ENCODE results near the gene HNMT.
"Not testable (repeated sequence)": the region's sequence is repeated elsewhere in the genome, so short reads cannot be mapped to it uniquely, and the experiment has no call there.

The HNMT gene

GRCh38 chr2:137981112-137981656 is 16.9 kb downstream of the HNMT start:
- no peak overlapping the region for H3K9ac ChIP-seq (ENCODE audit: low read length)
- no peaks in the 10 kb centered on the region for H3K9me3 ChIP-seq (ENCODE audit: control insufficient read depth, low read depth, low read length)
- H3K4me1 ChIP-seq (ENCODE audit: control insufficient read depth, low read depth, low read length), result no peaks in the 10 kb centered on the region
- H3K4me3 ChIP-seq (ENCODE audit: low read length), result no peak overlapping the region
- no peak overlapping the region for H3K27ac ChIP-seq (ENCODE audit: low read length)
- no peaks in the 10 kb centered on the region for H3K36me3 ChIP-seq (ENCODE audit: control insufficient read depth, low read depth, low read length)
- no peaks in the 10 kb centered on the region for H3K27me3 ChIP-seq (ENCODE audit: control insufficient read depth, insufficient read depth, low read length)

DNA sequence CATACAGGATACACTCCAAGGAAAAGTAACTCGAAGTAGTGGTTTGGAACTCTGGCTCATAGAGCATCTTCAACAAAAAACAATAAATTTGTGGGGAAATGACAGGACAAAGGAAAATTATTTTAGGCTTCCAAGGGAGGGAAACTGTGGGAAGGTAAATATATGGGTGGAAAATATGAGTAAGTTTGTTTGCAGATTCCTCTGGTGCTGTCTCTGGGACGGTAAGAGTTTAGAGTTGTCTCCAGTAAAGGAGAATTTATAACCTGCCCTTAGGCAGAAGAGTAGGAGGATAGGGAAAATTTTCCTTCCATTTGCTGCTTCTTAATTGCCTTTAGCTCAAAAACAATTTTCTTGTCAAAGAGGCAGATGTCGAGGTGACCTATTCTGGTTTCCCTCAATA is 19.3 kb downstream of the HNMT start:
- Histone ChIP-seq H3K9me3 (ENCODE audit: control insufficient read depth, low read depth, low read length) (no peaks in the 10 kb centered on the region), H3K36me3 (ENCODE audit: control insufficient read depth, low read depth, low read length) (no peaks in the 10 kb centered on the region), H3K9ac (ENCODE audit: low read length) (no peak overlapping the region), H3K27me3 (ENCODE audit: control insufficient read depth, insufficient read depth, low read length) (no peaks in the 10 kb centered on the region), H3K4me3 (ENCODE audit: low read length) (no peak overlapping the region), H3K27ac (ENCODE audit: low read length) (no peak overlapping the region), H3K4me1 (ENCODE audit: control insufficient read depth, low read depth, low read length) (no peaks in the 10 kb centered on the region)

GRCh38 chr2:137986268-137986667 is 22.0 kb downstream of the HNMT start:
- no peak overlapping the region for H3K9ac ChIP-seq (ENCODE audit: low read length)
- no peaks in the 10 kb centered on the region for H3K36me3 ChIP-seq (ENCODE audit: control insufficient read depth, low read depth, low read length)
- no peak overlapping the region for H3K4me3 ChIP-seq (ENCODE audit: low read length)
- no peaks in the 10 kb centered on the region for H3K27me3 ChIP-seq (ENCODE audit: control insufficient read depth, insufficient read depth, low read length)
- no peak overlapping the region for H3K27ac ChIP-seq (ENCODE audit: low read length)
- H3K9me3 ChIP-seq (ENCODE audit: control insufficient read depth, low read depth, low read length), result no peaks in the 10 kb centered on the region
- no peaks in the 10 kb centered on the region for H3K4me1 ChIP-seq (ENCODE audit: control insufficient read depth, low read depth, low read length)

- Histone ChIP-seq H3K4me3 (ENCODE audit: low read length) (no peak overlapping the region), H3K27ac (ENCODE audit: low read length) (no peak overlapping the region), H3K9me3 (ENCODE audit: control insufficient read depth, low read depth, low read length) (no peaks in the 10 kb centered on the region), H3K9ac (ENCODE audit: low read length) (no peak overlapping the region), H3K27me3 (ENCODE audit: control insufficient read depth, insufficient read depth, low read length) (no peaks in the 10 kb centered on the region), H3K36me3 (ENCODE audit: control insufficient read depth, low read depth, low read length) (no peaks in the 10 kb centered on the region), H3K4me1 (ENCODE audit: control insufficient read depth, low read depth, low read length) (no peaks in the 10 kb centered on the region)
Measured at GRCh38 chr2:137987011-137987410, 22.7 kb downstream of the HNMT start.

GRCh38 chr2:137991078-137991477 is 26.8 kb downstream of the HNMT start:
- no peaks in the 10 kb centered on the region for H3K36me3 ChIP-seq (ENCODE audit: control insufficient read depth, low read depth, low read length)
- H3K27me3 ChIP-seq (ENCODE audit: control insufficient read depth, insufficient read depth, low read length), result no peaks in the 10 kb centered on the region
- H3K9me3 ChIP-seq (ENCODE audit: control insufficient read depth, low read depth, low read length), result no peaks in the 10 kb centered on the region
- no peak overlapping the region for H3K4me3 ChIP-seq (ENCODE audit: low read length)
- H3K4me1 ChIP-seq (ENCODE audit: control insufficient read depth, low read depth, low read length), result no peaks in the 10 kb centered on the region
- no peak overlapping the region for H3K9ac ChIP-seq (ENCODE audit: low read length)
- H3K27ac ChIP-seq (ENCODE audit: low read length), result no peak overlapping the region

GRCh38 chr2:137992039-137992646 is 27.9 kb downstream of the HNMT start:
- Histone ChIP-seq H3K4me1 (ENCODE audit: control insufficient read depth, low read depth, low read length) (no peaks in the 10 kb centered on the region), H3K9me3 (ENCODE audit: control insufficient read depth, low read depth, low read length) (no peaks in the 10 kb centered on the region), H3K36me3 (ENCODE audit: control insufficient read depth, low read depth, low read length) (no peaks in the 10 kb centered on the region), H3K27ac (ENCODE audit: low read length) (no peak overlapping the region), H3K9ac (ENCODE audit: low read length) (no peak overlapping the region), H3K27me3 (ENCODE audit: control insufficient read depth, insufficient read depth, low read length) (no peaks in the 10 kb centered on the region), H3K4me3 (ENCODE audit: low read length) (no peak overlapping the region)

DNA sequence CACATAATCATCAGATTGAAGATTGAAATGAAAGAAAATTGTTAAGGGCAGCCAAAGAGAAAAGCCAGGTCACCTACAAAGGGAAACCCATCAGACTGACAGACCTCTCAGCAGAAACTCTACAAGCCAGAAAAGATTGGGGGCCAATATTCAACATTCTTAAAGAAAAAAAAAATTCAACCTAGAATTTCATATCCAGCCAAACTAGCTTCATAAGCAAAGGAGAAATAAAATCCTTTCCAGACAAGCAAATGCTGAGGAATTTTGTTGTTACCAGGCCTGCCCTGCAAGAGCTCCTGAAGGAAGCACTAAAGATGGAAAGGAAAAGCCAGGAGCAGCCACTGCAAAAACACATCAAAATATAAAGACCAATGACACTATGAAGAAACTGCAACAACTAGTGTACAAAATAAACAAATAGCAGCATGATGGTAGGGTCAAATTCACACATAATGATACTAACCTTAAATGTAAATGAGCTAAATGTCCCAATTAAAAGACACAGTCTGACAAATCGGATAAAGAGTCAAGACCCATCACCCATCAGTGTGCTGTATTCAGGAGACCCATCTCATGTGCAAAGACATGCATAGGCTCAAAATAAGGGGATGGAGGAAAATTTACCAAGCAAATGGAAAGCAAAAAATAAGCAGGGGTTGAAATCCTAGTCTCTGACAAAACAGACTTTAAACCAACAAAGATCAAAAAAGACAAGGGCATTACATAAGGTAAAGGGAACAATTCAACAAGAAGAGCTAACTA is 29.6 kb downstream of the HNMT start:
- H3K4me3 ChIP-seq (ENCODE audit: low read length); H3K27ac ChIP-seq (ENCODE audit: low read length); H3K9me3 ChIP-seq (ENCODE audit: control insufficient read depth, low read depth, low read length); H3K36me3 ChIP-seq (ENCODE audit: control insufficient read depth, low read depth, low read length); H3K9ac ChIP-seq (ENCODE audit: low read length); H3K4me1 ChIP-seq (ENCODE audit: control insufficient read depth, low read depth, low read length); H3K27me3 ChIP-seq (ENCODE audit: control insufficient read depth, insufficient read depth, low read length): not testable (repeated sequence)

GRCh38 chr2:137995368-137995767 is 31.1 kb downstream of the HNMT start:
- not testable (repeated sequence) for H3K4me3 ChIP-seq (ENCODE audit: low read length); H3K9ac ChIP-seq (ENCODE audit: low read length); H3K27me3 ChIP-seq (ENCODE audit: control insufficient read depth, insufficient read depth, low read length); H3K36me3 ChIP-seq (ENCODE audit: control insufficient read depth, low read depth, low read length); H3K4me1 ChIP-seq (ENCODE audit: control insufficient read depth, low read depth, low read length); H3K9me3 ChIP-seq (ENCODE audit: control insufficient read depth, low read depth, low read length); H3K27ac ChIP-seq (ENCODE audit: low read length)

- not testable (repeated sequence) for H3K4me1 ChIP-seq (ENCODE audit: control insufficient read depth, low read depth, low read length); H3K27ac ChIP-seq (ENCODE audit: low read length); H3K9ac ChIP-seq (ENCODE audit: low read length); H3K4me3 ChIP-seq (ENCODE audit: low read length); H3K9me3 ChIP-seq (ENCODE audit: control insufficient read depth, low read depth, low read length); H3K27me3 ChIP-seq (ENCODE audit: control insufficient read depth, insufficient read depth, low read length); H3K36me3 ChIP-seq (ENCODE audit: control insufficient read depth, low read depth, low read length)
Measured at GRCh38 chr2:137996158-137996557, 31.9 kb downstream of the HNMT start.

GRCh38 chr2:137997733-137998132 is 33.5 kb downstream of the HNMT start:
- Histone ChIP-seq H3K4me3 (ENCODE audit: low read length) (no peak overlapping the region), H3K9me3 (ENCODE audit: control insufficient read depth, low read depth, low read length) (no peaks in the 10 kb centered on the region), H3K9ac (ENCODE audit: low read length) (no peak overlapping the region), H3K4me1 (ENCODE audit: control insufficient read depth, low read depth, low read length) (no peaks in the 10 kb centered on the region), H3K27ac (ENCODE audit: low read length) (no peak overlapping the region), H3K27me3 (ENCODE audit: control insufficient read depth, insufficient read depth, low read length) (no peaks in the 10 kb centered on the region), H3K36me3 (ENCODE audit: control insufficient read depth, low read depth, low read length) (no peaks in the 10 kb centered on the region)

DNA sequence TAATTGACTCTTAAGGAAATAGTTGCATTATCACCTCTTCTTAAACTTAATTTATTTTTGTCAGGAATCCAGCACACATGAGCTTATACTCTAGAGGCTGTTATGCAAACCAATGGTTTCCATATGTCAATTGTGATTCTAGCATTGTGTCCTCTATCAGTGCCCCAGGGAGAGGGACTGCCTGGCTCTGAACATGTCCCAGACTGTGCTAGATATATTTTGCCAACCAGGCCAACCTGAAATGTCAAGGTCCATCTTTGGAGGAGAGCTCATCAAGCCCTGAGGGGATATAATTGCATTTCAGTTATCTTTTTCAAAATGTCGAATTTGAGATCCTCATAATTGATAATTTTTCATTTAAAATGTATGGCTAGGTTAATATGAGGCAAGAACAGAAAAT is 34.2 kb downstream of the HNMT start:
- no peaks in the 10 kb centered on the region for H3K9me3 ChIP-seq (ENCODE audit: control insufficient read depth, low read depth, low read length)
- no peaks in the 10 kb centered on the region for H3K36me3 ChIP-seq (ENCODE audit: control insufficient read depth, low read depth, low read length)
- no peaks in the 10 kb centered on the region for H3K27me3 ChIP-seq (ENCODE audit: control insufficient read depth, insufficient read depth, low read length)
- no peaks in the 10 kb centered on the region for H3K4me1 ChIP-seq (ENCODE audit: control insufficient read depth, low read depth, low read length)
- no peak overlapping the region for H3K27ac ChIP-seq (ENCODE audit: low read length)
- no peak overlapping the region for H3K9ac ChIP-seq (ENCODE audit: low read length)
- H3K4me3 ChIP-seq (ENCODE audit: low read length), result no peak overlapping the region

GRCh38 chr2:137999273-137999672 is 35.0 kb downstream of the HNMT start:
- Histone ChIP-seq H3K36me3 (ENCODE audit: control insufficient read depth, low read depth, low read length) (no peaks in the 10 kb centered on the region), H3K27me3 (ENCODE audit: control insufficient read depth, insufficient read depth, low read length) (no peaks in the 10 kb centered on the region), H3K27ac (ENCODE audit: low read length) (no peak overlapping the region), H3K4me3 (ENCODE audit: low read length) (no peak overlapping the region), H3K4me1 (ENCODE audit: control insufficient read depth, low read depth, low read length) (no peaks in the 10 kb centered on the region), H3K9me3 (ENCODE audit: control insufficient read depth, low read depth, low read length) (no peaks in the 10 kb centered on the region), H3K9ac (ENCODE audit: low read length) (no peak overlapping the region)
